Peyer's patch (tissue), 4 donors: Measurements from ENCODE around the gene SH3BP5L.

Experiments
- CTCF ChIP-seq, 6 experiments: fragments of 450-650 bp in 4 of 6; fragments of 200-600 bp in 2 of 6; sonication (generic) in 1 of 6; IDR thresholded peaks; one replicate each; pipeline ENCODE4 v1.5.1; 2017 to 2019; ENCODE audit warnings: antibody characterized with exemption in 6 of 6, mild to moderate bottlenecking in 3 of 6, moderate library complexity in 1 of 6
- POLR2A ChIP-seq, 2 donors: fragments of 450-650 bp; IDR thresholded peaks; one replicate each; pipeline ENCODE4 v1.5.1; 2017; ENCODE audit warnings: antibody characterized with exemption in 2 of 2, mild to moderate bottlenecking in 2 of 2, moderate library complexity in 2 of 2

GRCh38 chr1:248825136-248825535 is 579 bp downstream of the SH3BP5L start:
- no peak for TF ChIP-seq CTCF (IDR thresholded peaks at IDR 0.05)
- TF ChIP-seq POLR2A (IDR thresholded peaks at IDR 0.05), result no peak
